Prostate gland (tissue), 2 donors: ENCODE results near the gene ZFX. TPM values are rescaled to one million over a fixed set of nuclear protein-coding genes. Genes with fewer than 3 reads are reported as not detected.
A peak's percentile ranks its signal among the peaks of the same experiment; 100 is the strongest.

Experiments
- DNase-seq: peaks from one replicate; pipeline ENCODE4 v3.0.0-alpha.2; 2019; ENCODE audit warnings: low spot score
- H3K27ac ChIP-seq, 2 donors: fragments of 200-600 bp; sonication (generic); 2 replicates each; pipeline ENCODE4 v1.5.1; 2017 to 2019
- H3K27me3 ChIP-seq: fragments of 200-600 bp; sonication (generic); replicated peaks from 2 replicates; pipeline ENCODE4 v1.5.1; 2019; ENCODE audit not compliant: insufficient read depth
- H3K36me3 ChIP-seq, 2 donors: fragments of 200-600 bp; sonication (generic); 1 replicate in 1 of 2; 2 replicates in 1 of 2; pipeline versions ENCODE4 v1.5.1 to v1.8.1; 2017 to 2019
- H3K4me1 ChIP-seq: fragments of 200-600 bp; sonication (generic); replicated peaks from 2 replicates; pipeline ENCODE4 v1.5.1; 2019
- H3K4me3 ChIP-seq, 2 donors: fragments of 200-600 bp; sonication (generic); 2 replicates each; pipeline ENCODE4 v1.5.1; 2017 to 2019
- H3K9me3 ChIP-seq: fragments of 200-600 bp; sonication (generic); 2 replicates; pipeline ENCODE4 v1.5.1; 2017
- CTCF ChIP-seq, 4 experiments: fragments of 200-600 bp in 2 of 4; fragments of 450-650 bp in 2 of 4; sonication (generic) in 2 of 4; IDR thresholded peaks; 1 replicate in 3 of 4; 2 replicates in 1 of 4; pipeline ENCODE4 v1.5.1; 2016 to 2019; ENCODE audit warnings: antibody characterized with exemption in 4 of 4, mild to moderate bottlenecking in 2 of 4, moderate library complexity in 2 of 4
- POLR2A ChIP-seq: fragments of 450-650 bp; IDR thresholded peaks from one replicate; pipeline ENCODE4 v1.6.1; 2016; ENCODE audit warnings: antibody characterized with exemption, mild to moderate bottlenecking
- POLR2AphosphoS5 ChIP-seq: sonication (generic); formaldehyde crosslinking; IDR thresholded peaks from one replicate; pipeline ENCODE4 v1.6.1; 2017; ENCODE audit warnings: antibody characterized with exemption
- WGBS: methylation state at CpG from one replicate; pipeline ENCODE4 v1.1.5; 2018; 5-methylcytosine and 5-hydroxymethylcytosine counted together
- intact Hi-C: fragments of 100-400 bp; cut with DNase I; formaldehyde crosslinking; loops from one replicate; pipeline ENCODE4 v1.14.2; 2022
- total RNA-seq, 2 donors: library from RNA; depleted of rRNA; stranded (reverse); fragments of >200 nt; gene quantifications; one replicate each; pipeline ENCODE4 v1.1.0, GENCODE V29; 2016

Gene ZFX
- total RNA-seq, 2 donors from 2014 or later = 42.0 to 43.5 TPM

DNA sequence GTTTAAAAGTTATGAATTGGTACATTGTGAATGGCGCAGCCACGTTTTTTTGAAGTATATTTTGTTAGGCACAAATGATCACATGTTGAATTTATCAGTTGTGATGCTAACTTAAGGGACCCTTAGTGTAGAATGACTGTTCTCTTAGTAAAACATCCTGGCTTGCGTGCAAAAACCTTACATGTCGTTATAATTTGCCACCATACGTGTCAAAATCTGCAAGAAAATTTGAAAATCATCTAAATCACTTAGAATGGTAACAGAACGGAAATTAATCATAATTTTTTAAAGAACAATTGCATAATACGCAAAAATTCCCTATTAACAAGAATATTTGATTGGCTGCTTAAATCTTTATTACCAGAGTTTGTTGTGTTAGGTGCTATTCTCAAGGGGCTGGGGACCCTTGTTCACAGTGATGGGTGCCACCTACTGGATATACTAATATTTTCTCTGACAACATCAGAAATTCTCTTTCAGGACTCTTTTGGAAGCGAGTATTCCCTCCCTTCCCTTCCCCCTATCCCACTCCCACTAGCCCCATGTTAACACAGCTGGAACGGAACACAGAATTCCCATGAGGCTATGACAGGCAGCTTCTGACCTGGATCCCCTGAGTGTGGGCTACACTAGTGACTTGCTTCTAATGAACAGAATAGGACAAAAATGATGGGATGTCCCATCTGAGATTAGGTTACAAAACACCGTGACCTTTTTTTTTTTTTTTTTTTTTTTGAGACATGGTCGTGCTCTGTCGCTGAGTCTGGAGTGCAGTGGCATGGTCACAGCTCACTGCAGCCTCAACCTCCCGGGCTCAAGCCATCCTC, 92.5 kb downstream of the ZFX start:
- no peaks in the 10 kb centered on the region for H3K36me3 ChIP-seq
- H3K9me3 ChIP-seq = no peaks in the 10 kb centered on the region
- no peak for DNase-seq
- H3K4me1 ChIP-seq = no peaks in the 10 kb centered on the region
- WGBS = 57% methylated on average over 12 of the region's 13 CpGs
- TF ChIP-seq POLR2A = no peak
- TF ChIP-seq CTCF (IDR thresholded peaks at IDR 0.05) = peak in 3 of 4 experiments; percentile 36 to 37 (median 36)
- H3K4me3 ChIP-seq = no peak overlapping the region
- H3K27me3 ChIP-seq = no peaks in the 10 kb centered on the region
- H3K27ac ChIP-seq = no peak overlapping the region
- intact Hi-C loops = loop anchor here (5.0 kb wide), 2 partner anchors 90 to 160 kb away; no protein-coding TSS in a partner anchor

DNA sequence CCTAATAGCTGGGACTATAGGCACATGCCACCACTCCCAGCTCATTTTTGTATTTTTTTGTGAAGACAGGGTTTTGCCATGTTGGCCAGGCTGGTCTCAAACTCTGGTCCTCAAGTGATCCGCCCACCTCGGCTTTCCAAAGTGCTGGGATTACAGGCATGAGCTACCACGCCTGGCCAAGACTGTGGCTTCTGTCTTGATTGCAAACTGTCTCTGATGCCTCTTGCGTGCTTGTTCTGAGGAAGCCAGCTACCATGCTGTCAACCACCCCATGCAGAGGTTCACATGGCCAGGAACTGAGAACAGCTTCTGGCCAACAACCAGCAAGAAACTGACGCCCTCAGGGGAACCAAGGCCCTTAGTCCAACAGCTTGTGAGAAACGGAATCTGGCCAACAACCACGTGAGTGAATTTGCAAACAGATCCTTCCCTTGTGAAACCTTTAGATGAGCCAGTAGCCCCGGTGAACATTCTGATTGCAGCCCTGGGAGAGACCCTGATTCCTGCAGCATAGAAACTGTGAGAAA, 93.2 kb downstream of the ZFX start:
- H3K27ac ChIP-seq = no peak overlapping the region
- 37% methylated on average over 8 of the region's 8 CpGs for WGBS
- peak; percentile 4 for DNase-seq
- TF ChIP-seq CTCF (IDR thresholded peaks at IDR 0.05) (no peak), POLR2AphosphoS5 (peak; percentile 30)
- H3K4me3 ChIP-seq = no peak overlapping the region
- no peaks in the 10 kb centered on the region for H3K9me3 ChIP-seq
- no peaks in the 10 kb centered on the region for H3K27me3 ChIP-seq
- H3K4me1 ChIP-seq = no peaks in the 10 kb centered on the region
- intact Hi-C loops = loop anchor here (5.0 kb wide), 2 partner anchors 90 to 160 kb away; no protein-coding TSS in a partner anchor
- H3K36me3 ChIP-seq = no peaks in the 10 kb centered on the region

DNA sequence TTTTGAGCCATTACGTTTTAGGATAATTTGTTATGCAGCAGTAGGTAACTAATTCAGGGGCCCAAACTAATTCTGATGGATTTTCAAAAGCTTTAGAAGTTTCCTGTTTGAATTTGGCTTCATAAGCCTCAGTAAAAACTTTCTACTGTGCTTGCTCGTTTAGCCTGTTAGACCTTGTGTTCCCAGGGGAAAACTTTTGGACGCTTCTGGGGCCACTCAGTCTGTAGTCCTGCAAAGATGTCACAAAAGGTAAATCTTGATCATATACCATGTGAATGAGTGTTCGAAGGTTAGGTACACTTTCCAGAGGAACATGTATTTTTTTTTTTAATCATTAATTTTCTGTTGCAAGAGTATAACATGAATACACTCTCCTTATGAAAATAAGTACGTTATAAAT, 93.7 kb downstream of the ZFX start:
- Histone ChIP-seq H3K27me3 (no peaks in the 10 kb centered on the region), H3K4me3 (no peak overlapping the region), H3K36me3 (no peaks in the 10 kb centered on the region), H3K27ac (no peak overlapping the region), H3K4me1 (no peaks in the 10 kb centered on the region), H3K9me3 (no peaks in the 10 kb centered on the region)
- WGBS = 56% methylated on average over 5 of the region's 5 CpGs
- intact Hi-C loops = loop anchor here (5.0 kb wide), 2 partner anchors 91 to 161 kb away; no protein-coding TSS in a partner anchor
- no peak for DNase-seq
- no peak for TF ChIP-seq POLR2AphosphoS5
- no peak for TF ChIP-seq POLR2A
- TF ChIP-seq CTCF (IDR thresholded peaks at IDR 0.05) = no peak

DNA sequence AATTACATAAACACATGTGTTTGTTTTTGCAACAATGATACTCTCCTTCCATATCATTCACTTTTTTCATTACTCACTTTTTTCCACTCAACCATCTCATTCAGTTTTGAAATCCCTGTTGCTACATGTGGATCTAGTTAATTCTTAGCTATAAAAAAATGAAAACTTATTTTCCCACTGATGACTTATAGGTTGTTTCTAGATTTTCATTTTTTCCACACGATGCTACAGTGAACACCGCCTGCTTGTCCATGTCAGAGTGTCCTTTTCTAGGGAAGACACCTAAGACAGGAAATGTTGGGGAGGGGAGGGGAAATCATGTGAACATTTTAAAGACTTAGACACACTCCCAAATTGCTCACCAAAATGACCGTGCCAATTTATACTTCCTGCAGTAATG, 94.2 kb downstream of the ZFX start:
- Histone ChIP-seq H3K36me3 (no peaks in the 10 kb centered on the region), H3K27me3 (no peaks in the 10 kb centered on the region), H3K27ac (no peak overlapping the region), H3K4me3 (no peak overlapping the region), H3K9me3 (no peaks in the 10 kb centered on the region), H3K4me1 (no peaks in the 10 kb centered on the region)
- WGBS = 59% methylated on average over 3 of the region's 3 CpGs
- intact Hi-C loops = loop anchor here (5.0 kb wide), 2 partner anchors 91 to 161 kb away; no protein-coding TSS in a partner anchor
- TF ChIP-seq POLR2AphosphoS5 (no peak), POLR2A (no peak), CTCF (IDR thresholded peaks at IDR 0.05) (no peak)
- DNase-seq = no peak

DNA sequence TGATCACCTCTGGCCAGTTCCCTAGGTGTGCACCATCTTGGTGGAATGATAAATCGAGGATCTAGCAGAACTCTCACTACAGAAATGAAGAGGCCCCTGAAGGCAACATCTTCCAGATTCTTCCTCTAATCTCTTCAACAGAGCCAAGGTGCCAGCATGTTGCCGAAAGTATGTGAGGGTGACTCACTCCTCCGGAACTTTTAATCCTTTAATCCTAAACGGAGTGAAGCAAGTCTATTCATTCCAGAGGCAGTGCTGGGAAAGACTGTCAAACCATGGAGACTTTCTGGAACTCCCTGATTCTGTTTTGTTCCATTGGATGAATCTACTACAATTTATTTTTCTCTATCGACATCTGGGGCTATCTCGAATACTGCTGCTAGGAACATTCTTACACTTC, 95.7 kb downstream of the ZFX start:
- Histone ChIP-seq H3K4me3 (no peak overlapping the region), H3K36me3 (no peaks in the 10 kb centered on the region), H3K9me3 (no peaks in the 10 kb centered on the region), H3K4me1 (no peaks in the 10 kb centered on the region), H3K27ac (no peak overlapping the region), H3K27me3 (no peaks in the 10 kb centered on the region)
- DNase-seq = no peak
- intact Hi-C loops = no loop called here
- WGBS = 47% methylated on average over 6 of the region's 6 CpGs
- TF ChIP-seq CTCF (IDR thresholded peaks at IDR 0.05) (no peak), POLR2AphosphoS5 (no peak), POLR2A (no peak)
